A549 treated with CpdA at 1 μM for 4 hours (cell line): Measurements from ENCODE around the gene NT5DC1. TPM values are rescaled to one million over a fixed set of nuclear protein-coding genes. Genes with fewer than 3 reads are reported as not detected.

ENCODE experiments used
- total RNA-seq: library from RNA; stranded (reverse); fragments of 200-300 nt; extraction: Qiagen RNA extraction; gene quantifications from 5 replicates; pipeline ENCODE4 v1.2.3, GENCODE V29; 2022; ENCODE audit warnings: low read depth

The NT5DC1 gene
- 20.8 to 32.9 TPM (median 29.1 TPM) in 5 replicates for total RNA-seq

DNA sequence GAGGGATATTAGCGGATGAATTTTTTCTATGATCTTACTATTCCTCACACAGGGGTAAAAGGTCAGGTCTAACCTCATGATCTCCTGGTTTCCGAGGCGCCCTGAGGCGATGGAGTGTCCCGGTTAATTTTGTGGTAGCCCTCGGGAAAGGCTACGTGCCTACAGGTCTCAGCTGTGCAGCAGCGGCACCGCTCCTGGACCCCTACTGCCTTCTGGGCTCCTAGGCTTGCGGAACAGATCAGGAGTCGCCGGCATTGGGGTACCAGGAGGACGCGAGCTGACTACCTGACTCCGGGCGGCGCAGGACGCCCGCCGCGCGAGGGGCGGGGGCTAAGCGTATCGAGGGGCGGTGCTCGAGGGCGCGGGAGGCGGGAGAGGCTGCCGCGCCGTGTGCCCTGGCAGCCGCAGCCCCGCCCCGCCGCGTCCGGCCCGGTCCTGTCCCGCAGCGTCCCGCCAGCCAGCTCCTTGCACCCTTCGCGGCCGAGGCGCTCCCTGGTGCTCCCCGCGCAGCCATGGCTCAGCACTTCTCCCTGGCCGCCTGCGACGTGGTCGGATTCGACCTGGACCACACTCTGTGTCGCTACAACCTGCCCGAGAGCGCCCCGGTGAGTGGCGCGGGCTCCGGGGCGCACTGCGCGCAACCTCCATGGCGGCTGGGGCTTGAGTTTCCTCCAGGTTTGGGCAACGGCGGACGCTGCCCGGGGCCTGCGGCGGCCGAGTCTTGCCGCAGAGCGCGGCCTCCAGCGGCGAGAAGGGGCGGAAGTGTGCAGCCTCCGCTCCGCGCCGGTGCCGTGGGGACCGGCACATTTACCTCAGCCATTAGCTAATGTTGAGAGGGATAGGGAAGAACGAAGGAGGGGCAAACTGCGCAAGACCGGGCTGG, at the start of gene NT5DC1:
NT5DC1 (plus strand) TSS at position 435 of the 883 bp plus-strand sequence; CDS start at position 513, 78 bp downstream.

GRCh38 chr6:116060572-116061283, 39.9 kb upstream of the NT5DC1 start, which contains the start of gene FRK:
TSS of gene FRK (minus strand) at chr6:116060891. CDS start at chr6:116060311, 580 bp downstream.

DNA sequence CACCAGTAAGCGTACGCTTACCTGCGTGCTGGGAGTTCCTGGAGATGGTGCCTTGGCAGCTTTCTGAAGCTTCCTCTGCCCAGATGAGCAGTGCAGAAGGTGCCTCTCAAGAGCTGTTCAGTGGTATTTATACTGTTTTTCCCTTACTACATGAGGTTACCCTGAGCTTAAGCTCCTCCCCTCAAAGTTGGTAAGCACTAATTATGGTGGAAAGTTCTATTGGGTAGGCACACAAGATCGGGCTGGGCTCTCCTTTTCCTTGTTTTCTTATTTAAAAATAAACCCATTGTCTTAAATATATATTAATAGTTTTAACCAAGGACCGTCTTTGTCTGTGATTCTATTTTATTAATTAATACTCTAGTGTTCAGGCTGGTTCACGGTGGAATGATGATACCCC, 25.4 kb downstream of the NT5DC1 start, which contains the start of gene COL10A1:
COL10A1 (minus strand) TSS at position 101 of the 400 bp plus-strand sequence. CDS start 640 bp downstream, outside the sequence.

DNA sequence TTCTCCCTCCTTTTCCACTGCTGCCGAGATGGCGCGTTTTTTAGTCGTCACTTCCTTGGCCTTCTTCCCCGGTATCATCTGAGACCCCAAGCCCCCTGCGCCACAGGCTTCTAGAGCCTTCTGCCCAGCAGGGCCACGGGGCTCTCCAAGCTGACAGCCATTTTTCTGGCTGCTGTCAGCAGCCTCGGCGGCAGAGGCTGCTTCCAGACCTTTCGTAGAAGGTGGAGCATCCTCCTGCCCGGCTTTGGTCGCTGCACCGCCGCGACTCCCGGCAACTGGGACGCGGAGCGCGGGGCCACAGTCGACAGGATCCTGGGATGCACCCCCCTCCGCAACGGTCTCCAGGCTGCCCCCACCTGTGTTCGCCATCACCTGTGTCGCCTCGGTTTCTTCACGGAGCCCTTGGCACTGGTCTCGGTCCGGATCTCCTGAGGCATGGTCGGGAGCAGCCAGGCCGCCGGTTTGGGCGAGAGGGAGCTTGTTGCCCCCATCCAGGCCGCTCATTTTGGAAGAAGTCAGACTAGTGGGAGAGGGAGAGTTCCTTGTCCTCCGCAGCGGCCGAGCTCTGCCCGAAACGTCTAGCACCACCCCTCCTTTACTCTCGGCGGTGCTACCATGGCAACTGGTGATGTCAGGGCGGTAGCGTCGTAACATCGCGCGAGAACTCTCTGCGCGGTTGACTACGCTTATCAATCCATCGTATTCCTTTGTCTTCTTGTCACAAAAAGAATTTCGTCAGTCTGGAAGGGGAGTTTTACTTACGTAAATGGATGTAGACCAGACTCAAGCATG, 153.0 kb downstream of the NT5DC1 start, which contains the start of gene TSPYL4:
TSPYL4 (minus strand) TSS at position 571 of the 792 bp plus-strand sequence; CDS start at position 504, 67 bp downstream.

DNA sequence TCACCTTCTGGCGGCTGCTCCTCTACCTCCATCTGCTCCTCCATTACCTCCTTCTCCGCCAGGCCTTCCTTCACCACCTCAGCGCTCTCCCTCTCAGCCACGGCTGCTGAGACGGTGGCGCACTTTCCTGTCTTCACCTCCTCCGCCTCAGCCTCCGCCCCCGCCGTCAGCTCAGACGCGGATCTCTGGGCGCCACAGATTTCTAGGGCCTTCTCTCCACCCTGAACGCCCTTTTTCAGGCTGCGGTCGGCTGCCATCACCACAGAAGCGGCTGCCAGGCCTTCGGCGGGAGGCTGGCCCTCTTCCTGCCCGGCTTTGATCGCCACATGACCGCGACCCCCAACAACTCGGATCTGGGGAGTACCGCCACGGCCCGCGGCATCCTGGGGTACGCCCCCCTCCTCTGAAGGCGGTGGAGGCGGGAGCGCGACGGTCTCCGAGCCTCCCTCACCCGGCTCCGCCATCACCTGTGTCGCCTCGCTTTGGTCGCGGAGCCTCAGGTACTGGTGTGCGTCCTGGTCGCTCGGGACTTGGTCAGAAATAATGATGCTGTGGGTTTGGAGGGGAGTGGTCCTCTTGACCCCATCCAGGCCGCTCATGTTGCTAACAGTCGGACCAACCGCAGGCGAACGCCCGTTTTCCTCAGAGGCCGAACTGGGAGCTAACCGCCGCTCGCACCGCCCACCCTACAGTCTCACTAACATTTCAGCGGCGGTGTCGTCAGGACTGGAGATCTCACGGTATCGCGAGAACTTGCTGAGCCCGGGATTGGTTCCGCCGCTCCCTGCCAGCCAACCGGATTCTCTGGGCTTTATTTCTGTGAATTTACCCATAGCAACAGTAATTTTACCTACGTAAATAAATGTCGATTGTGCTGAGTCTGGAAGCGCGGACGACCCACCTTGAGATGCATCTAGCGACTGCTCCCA, 178.8 kb downstream of the NT5DC1 start, which contains the start of gene TSPYL1:
TSPYL1 (minus strand) TSS at position 699 of the 929 bp plus-strand sequence; CDS start at position 599, 100 bp downstream.

Other genes with a start within 250 kb of the NT5DC1 start
- gene FRK, start 40.0 kb upstream of the NT5DC1 start, total RNA-seq = 1.4 to 1.8 TPM (median 1.5 TPM) in 5 replicates
- 0.02 TPM in 1 of 5 replicates, not detected in the others for gene COL10A1, start 25.3 kb downstream of the NT5DC1 start, total RNA-seq
- 2.4 to 3.5 TPM (median 3.1 TPM) in 5 replicates for gene TSPYL4, start 153.2 kb downstream of the NT5DC1 start, total RNA-seq
- 27.8 to 34.7 TPM (median 29.4 TPM) in 5 replicates for gene TSPYL1, start 179.1 kb downstream of the NT5DC1 start, total RNA-seq